ENCODE results near the gene CGB1.

The CGB1 gene

GRCh38 chr19:48997972-48998371 is 38.7 kb downstream of the CGB1 start:
- no peak for TF ChIP-seq CTCF (IDR thresholded peaks at IDR 0.05; ENCODE audit: unreplicated experiment in 3 of 3)
- Mint-ChIP-seq H3K4me1 (peaks cover 17% of the 10 kb centered on the region), H3K27ac (no peak overlapping the region), H3K9me3 (no peaks in the 10 kb centered on the region), H3K36me3 (ENCODE audit: low read depth) (peaks cover 13% of the 10 kb centered on the region), H3K27me3 (ENCODE audit: low read depth) (no peaks in the 10 kb centered on the region), H3K4me3 (no peak overlapping the region)

DNA sequence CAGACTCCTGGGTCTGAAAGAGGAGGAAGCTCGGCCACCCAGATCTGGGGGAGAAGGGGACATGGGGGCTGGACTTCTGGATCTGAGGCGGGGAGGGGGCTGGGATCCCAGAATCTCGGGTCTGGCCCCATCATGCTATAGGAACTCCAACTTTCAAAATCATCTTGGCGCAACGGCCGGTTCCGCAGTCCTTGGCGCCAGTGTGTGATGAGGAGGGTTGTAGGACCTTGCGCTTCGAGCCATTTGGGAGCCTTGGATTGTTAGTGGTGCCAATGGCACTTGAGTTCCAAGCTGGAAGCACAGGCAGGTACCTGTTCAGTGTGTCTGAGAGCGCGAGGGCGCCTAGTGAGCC is 42.7 kb downstream of the CGB1 start:
- Mint-ChIP-seq H3K4me1 (peaks cover 42% of the 10 kb centered on the region), H3K36me3 (ENCODE audit: low read depth) (peaks cover 15% of the 10 kb centered on the region), H3K9me3 (no peaks in the 10 kb centered on the region), H3K27ac (peak overlapping the region; percentile 85 to 99 (median 98)), H3K27me3 (ENCODE audit: low read depth) (no peaks in the 10 kb centered on the region), H3K4me3 (peak overlapping the region; percentile 93 to 96 (median 96))
- no peak for TF ChIP-seq CTCF (IDR thresholded peaks at IDR 0.05; ENCODE audit: unreplicated experiment in 3 of 3)

DNA sequence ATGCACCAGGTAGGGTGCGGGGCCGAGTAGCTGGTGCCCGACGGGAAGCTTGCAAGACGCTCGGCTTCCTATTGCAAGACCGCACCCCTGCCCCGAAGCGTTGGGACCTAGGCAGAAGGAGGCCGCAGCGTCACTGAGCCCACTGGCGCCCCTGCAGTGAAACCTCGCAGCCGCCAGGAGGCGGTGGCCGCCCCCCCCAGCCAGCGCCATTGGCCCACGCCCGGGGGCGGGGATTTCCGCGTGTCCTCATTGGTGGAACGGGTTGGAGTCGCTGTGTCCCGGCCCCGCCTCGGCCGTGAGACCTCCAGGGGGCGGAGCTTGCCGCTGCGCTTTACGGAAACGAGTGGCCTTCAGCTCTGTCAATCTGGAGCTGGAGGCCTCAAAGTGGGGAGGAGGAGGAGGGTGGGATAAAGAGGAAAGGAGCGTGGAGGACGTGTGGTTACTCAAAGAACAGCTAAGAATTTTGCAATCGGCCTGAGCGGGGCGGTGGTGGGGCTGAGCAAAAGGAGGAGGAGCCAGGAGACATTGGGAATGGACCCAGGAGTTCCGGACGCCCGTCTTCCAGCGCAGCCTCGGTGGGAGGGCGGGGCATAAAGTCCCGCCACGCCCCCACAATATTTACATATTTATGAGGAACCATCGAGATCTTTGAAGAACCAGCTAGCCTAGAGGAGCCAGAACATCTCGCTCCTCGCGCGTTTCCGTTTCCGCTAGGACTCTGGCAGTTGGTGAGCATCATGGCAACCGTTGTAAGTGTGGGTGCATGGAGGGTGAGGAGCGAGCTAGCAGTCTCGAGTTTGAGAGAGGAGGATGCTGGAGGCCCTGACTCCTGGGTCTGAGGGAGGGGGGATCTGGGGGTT is 43.3 kb downstream of the CGB1 start, which contains the start of the genes GYS1 and RUVBL2:
Gene GYS1 (minus strand): TSS at position 135 of the 860 bp plus-strand sequence. CDS start 197 bp downstream, outside the sequence.
Gene RUVBL2 (plus strand): TSS at position 713 of the 860 bp plus-strand sequence. CDS start 25 bp downstream, at position 738.
- Mint-ChIP-seq H3K4me3 (peak within 1 kb of the TSS; percentile 93 to 96 (median 96)), H3K4me1 (peaks cover 42% of the 10 kb centered on the region), H3K27ac (peak within 1 kb of the TSS; percentile 85 to 99 (median 98)), H3K27me3 (ENCODE audit: low read depth) (no peaks in the 10 kb centered on the region), H3K36me3 (ENCODE audit: low read depth) (peaks cover 21% of the 10 kb centered on the region), H3K9me3 (no peaks in the 10 kb centered on the region)
- TF ChIP-seq CTCF (IDR thresholded peaks at IDR 0.05; ENCODE audit: unreplicated experiment in 3 of 3), result peak; percentile 98 to 99 (median 99)

DNA sequence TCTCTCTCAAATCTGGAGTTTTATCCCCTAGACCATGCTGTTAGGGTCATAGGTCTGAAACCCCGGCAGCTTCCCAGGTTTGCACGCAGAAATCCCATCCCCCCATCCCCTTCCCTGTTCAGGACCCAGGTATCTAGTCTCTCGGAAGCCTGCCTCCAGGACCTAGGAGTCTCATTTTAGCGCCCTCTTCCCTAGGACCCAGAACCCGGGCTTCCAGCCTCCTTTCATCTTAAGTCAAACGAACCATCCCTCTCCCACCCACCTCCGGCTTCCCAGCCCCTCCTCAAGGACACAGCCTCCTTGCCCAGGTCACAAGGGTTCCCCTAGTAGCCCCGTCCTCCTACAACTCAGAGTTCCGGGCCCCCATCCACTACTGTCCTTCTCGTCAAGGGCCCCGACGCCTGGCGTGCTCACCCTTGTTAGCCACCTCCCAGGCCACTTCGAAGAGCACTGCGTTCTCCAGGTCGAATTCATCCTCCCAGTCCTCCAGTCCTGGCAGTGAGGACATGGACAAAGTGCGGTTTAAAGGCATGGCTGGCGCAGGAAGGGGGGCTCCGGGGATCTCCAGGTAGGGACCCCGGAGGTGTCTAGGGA is 44.0 kb downstream of the CGB1 start:
- Mint-ChIP-seq H3K27ac (peak overlapping the region; percentile 85 to 99 (median 98)), H3K9me3 (no peaks in the 10 kb centered on the region), H3K4me3 (peak overlapping the region; percentile 93 to 96 (median 96)), H3K36me3 (ENCODE audit: low read depth) (peaks cover 24% of the 10 kb centered on the region), H3K27me3 (ENCODE audit: low read depth) (no peaks in the 10 kb centered on the region), H3K4me1 (peaks cover 42% of the 10 kb centered on the region)
- TF ChIP-seq CTCF (IDR thresholded peaks at IDR 0.05; ENCODE audit: unreplicated experiment in 3 of 3), result no peak

DNA sequence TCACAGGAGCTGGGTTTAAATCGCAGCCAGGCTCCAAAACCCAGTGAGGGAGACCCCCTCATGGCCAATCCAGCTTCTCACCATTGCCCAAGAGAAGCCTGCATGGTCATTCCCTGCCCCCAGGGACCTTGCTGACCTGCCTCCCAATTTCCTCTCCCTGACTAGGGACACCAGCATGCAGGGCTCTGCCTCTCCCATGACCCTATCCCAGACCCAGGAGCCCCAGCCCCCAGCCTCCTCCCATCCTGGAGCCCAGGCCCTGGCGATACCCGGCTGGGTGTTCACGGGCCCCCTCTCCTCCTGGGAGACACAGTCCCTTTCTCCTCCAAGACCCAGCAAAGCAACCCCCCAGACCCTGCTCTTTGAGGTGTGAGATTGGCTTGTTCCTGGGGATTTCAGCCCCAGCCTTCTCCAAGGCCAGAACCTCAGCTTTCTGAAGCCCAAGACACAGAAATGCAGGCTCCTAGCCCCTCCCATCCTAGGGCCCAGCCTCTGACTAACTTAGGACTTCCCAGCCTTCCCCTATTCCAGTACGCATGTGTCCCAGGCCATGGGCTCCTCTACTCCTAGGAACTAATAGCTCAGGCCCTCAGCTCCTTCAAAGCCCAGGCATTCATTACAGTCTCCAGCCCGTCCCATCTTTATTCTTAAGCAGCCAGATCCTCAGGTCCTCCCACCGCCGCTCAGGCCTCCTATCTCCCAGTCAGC is 44.7 kb downstream of the CGB1 start:
- no peaks in the 10 kb centered on the region for H3K9me3 Mint-ChIP-seq
- no peak for TF ChIP-seq CTCF (IDR thresholded peaks at IDR 0.05; ENCODE audit: unreplicated experiment in 3 of 3)
- H3K4me1 Mint-ChIP-seq, result peaks cover 42% of the 10 kb centered on the region
- peaks cover 29% of the 10 kb centered on the region for H3K36me3 Mint-ChIP-seq (ENCODE audit: low read depth)
- H3K4me3 Mint-ChIP-seq, result peak overlapping the region; percentile 93 to 96 (median 96)
- H3K27ac Mint-ChIP-seq, result peak overlapping the region; percentile 85 to 99 (median 98)
- H3K27me3 Mint-ChIP-seq (ENCODE audit: low read depth), result no peaks in the 10 kb centered on the region

All from nephron (organoid).